T-helper 2 cell treated with Interferon-gamma antibody and Interleukin-4, amounts not matched to agents 100 ng/mL and 5 ng/mL, for 36 hours (primary cell): ENCODE data around the gene UNG. TPM values are rescaled to one million over a fixed set of nuclear protein-coding genes. Genes with fewer than 3 reads are reported as not detected.
"Not testable (repeated sequence)": the region's sequence is repeated elsewhere in the genome, so short reads cannot be mapped to it uniquely, and the experiment has no call there.

ENCODE experiments used
- intact Hi-C: fragments of 100-400 bp; cut with micrococcal nuclease; formaldehyde crosslinking; loops from one replicate; pipeline ENCODE4 v1.15.1; 2023
- total RNA-seq: library from RNA; stranded (reverse); gene quantifications from 2 replicates; pipeline ENCODE4 v1.2.3, GENCODE V29; 2022

UNG gene
- total RNA-seq: 75.6 and 79.9 TPM in 2 replicates

DNA sequence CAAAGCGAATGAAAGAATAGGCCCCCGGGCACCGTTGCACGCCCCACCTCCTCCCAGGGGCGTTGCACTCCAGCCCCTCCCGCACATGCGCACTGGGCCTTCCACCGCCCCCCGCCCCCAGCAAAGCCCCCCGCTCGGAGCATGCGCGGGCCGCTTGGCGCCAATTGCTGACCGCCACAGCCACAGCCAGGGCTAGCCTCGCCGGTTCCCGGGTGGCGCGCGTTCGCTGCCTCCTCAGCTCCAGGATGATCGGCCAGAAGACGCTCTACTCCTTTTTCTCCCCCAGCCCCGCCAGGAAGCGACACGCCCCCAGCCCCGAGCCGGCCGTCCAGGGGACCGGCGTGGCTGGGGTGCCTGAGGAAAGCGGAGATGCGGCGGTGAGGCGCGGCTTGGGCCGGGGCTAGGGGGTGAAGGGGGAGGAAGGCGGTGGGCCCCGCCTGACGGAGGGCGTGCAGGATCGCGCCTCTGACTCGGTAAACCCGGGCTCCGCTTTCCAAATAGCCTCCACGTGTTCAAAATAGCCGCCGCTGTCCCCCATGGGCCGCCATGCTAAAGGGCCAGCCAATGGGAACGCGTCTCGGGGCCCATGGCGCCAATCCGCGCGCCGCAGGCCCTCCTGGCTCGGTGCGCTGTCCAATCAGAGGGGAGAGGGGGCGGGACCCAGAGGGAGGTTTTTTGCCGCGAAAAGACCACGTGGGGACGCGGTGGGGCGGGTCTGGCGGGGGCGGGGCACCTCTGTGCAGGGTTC, at the start of gene UNG:
Gene UNG (plus strand): TSS at position 163 of the 748 bp plus-strand sequence. CDS start 83 bp downstream, at position 246.
- intact Hi-C loops: loop anchor here (1.0 to 10.0 kb wide), 7 partner anchors 240 to 583 kb away; partner anchors contain the start of genes CORO1C, FICD, ISCU and SSH1

DNA sequence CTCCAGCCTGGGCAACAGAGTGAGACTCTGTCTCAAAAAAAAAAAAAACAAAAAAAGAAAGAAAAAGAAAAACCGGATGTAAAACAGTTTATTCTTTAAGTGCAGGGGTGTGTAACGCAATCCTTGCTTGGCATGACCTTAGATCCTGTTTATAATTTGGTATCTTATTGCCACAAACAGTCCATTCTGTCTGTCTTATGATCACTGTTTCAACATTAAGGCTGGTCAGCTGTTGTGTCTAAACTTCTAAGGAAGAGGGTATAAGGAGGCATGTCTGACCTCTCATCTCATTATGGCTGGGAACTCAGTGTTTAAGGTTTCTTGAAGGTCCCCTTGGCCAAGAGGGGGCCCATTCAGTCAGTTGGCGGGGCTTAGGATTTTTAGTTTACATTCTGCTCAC, 48.7 kb upstream of the UNG start:
- intact Hi-C loops: not testable (repeated sequence)

DNA sequence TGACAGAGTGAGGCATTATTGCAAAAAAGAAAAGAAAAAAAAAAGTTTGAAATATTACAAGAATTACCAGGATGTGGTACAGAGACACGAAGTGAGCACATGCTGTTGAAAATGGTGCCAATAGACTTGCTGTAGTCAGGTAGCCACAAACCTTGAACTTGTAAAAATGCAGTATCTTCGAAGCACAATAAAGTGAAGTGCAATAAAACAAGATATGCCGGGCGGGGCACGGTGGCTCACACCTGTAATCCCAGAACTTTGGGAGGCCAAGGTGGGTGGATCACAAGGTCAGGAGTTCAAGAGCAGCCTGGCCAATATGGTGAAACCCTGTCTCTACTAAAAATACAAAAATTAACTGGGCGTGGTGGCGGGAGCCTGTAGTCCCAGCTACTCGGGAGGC, 47.6 kb upstream of the UNG start:
- intact Hi-C loops: loop anchor here (5.0 kb wide), 3 partner anchors 212 to 1957 kb away; partner anchors contain the start of genes CRY1 and FICD

DNA sequence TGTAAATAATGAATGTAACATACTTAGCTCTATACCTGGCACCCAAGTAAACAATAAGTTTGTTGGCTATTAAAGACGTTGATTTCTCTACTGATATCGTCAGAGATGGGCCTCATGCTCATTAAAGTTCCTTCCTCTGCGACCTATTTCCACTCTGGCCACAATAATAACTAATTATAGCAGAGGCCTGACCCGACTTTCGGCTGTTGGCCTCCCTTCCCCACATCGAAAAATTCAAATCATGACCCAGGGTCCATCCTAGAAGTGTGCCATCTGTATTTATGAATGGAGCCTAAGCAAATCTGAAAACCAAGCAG, 45.3 kb upstream of the UNG start:
- intact Hi-C loops: loop anchor here (2.0 to 5.0 kb wide), 8 partner anchors 103 to 1960 kb away; partner anchors contain the start of genes CORO1C, CRY1, FICD and KCTD10

DNA sequence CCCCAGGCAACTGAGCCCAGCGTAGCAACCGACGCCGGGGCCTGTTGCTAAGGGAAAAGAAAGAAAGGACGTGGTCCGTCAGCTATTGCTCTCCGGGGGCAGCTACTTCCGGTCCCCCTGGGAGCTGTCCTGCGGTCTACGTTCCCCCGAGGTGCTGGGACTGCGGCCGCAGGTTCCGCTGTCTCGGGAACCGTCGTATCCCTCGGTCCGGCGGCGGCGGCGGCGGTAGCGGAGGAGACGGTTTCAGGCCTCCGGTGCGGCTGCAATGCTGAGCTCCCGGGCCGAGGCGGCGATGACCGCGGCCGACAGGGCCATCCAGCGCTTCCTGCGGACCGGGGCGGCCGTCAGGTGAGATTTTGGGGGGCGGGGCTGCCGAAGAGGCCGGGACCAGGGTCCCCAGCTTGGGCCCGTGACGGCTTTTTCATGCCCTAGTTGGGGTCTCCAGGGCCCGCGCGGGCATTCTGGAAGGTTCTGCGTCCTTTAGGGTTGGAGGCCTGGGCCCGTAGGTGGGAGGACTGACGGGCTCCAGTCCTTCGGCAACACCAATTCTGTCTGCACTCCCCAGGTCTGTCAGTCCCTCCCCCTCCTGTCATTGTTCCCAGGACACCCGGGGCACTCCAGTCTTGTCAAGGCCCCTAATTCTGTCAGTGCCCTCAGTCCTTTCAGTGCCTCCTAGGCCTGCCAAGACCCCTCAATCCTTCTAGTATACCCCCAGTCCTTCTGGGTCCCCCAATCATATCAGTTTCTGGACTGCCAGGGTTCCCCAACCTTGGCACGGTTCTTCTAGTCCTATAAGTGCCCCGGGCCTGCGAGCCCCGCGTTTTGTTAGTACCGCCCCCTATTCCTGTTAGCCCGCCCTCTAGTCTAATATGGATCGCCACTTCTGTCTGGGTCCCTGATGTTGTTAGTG, 44.7 kb upstream of the UNG start, which contains the start of gene USP30:
Gene USP30 (plus strand): TSS at position 163 of the 910 bp plus-strand sequence. CDS start 103 bp downstream, at position 266.
- intact Hi-C loops: loop anchor here (1.0 to 5.0 kb wide), 10 partner anchors 41 to 1960 kb away; partner anchors contain the start of genes ALKBH2, CORO1C, CRY1 and FICD

DNA sequence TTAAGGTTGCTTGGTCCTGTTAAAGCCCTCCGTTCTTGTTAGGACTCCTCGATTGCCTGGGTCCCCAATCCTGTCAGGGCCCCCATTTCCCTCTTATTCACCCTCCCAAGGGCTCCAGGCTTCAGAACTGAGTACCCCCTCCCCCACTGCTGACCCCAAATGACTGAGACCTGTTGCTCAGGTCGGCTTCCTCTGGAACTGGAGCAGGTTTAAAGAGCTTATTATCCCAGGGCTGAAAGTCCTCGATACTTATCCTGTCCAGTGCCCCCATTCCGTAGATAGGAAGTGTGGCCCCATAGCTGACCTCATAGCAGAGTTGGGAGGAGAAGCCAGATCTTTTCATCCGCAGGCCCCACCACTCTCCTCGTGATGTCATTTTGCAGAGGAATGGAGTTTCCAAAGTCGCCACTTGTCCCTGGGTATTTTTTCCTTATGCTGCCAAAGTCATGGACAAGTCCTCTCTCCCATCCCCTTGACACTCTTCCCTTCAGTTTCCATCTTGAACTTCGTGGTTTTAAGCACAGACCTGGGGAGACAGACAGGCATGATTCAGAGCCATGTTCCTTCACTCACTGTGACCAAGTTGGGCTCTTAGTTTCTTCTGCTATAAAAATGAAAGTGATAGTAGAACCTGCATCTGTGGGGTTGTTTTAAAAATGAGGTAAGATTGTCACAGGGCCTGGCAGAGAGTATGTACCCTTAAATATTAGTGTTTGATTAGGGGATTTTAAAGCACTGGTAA, 43.8 kb upstream of the UNG start:
- intact Hi-C loops: loop anchor here (1.0 to 5.0 kb wide), 10 partner anchors 40 to 1961 kb away; partner anchors contain the start of genes ALKBH2, CORO1C, CRY1 and FICD

DNA sequence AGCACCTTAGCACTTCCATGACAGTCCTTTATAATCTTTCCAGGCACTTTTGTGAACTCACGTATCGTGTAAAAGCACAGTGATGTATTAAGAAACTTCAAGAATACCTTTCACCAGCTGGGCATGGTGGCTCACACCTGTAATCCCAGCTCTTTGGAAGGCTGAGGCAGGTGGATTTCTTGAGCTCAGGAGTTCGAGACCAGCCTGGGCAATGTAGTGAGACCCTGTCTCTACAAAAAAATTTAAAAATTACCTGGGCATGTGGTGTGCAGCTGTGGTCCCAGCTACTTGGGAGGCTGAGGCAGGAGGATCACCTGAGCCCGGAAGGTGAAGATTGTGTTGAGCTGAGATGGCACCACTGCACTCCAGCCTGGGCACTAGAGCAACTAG, 43.3 kb upstream of the UNG start:
- intact Hi-C loops: loop anchor here (5.0 kb wide), 3 partner anchors 217 to 1962 kb away; partner anchors contain the start of genes CRY1 and FICD

DNA sequence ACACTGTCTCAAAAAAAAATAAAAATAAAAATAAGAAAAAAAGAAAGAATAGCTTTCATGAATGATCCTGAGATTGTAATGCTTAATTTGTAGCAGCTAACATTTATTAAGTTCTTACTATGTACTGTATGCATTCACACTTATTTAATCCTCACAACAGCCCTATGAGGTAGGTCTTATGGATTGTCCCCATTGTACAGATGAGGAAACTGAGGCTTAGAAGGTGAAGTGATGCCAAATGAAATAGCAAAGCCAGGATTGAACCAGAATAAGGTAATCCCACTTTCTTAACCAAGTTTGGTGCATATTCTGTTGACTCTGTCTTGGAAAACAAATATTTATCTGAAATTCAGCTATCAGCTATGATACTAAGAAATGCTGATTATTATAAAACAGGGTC, 42.9 kb upstream of the UNG start:
- intact Hi-C loops: loop anchor here (5.0 kb wide), 3 partner anchors 217 to 1962 kb away; partner anchors contain the start of genes CRY1 and FICD

DNA sequence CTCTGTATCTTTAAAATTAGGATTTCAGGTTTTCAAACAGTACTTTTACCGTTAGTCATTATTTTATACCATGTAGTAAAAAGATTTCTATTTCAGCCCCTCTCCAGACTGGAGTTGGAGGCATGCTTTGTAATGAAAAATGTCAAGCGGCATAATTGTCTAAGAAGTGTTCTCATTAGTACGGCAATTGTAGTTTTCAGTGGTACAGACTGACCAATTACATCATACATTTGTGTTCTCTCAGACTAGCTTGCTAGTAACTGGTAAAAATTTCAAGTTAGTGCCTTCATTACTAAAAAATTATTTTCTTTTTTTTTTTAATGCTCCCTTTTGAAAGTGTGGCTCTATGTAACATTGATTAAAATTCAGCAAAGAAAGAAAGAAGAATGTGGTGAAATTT, 40.5 kb upstream of the UNG start:
- intact Hi-C loops: no loop called here

DNA sequence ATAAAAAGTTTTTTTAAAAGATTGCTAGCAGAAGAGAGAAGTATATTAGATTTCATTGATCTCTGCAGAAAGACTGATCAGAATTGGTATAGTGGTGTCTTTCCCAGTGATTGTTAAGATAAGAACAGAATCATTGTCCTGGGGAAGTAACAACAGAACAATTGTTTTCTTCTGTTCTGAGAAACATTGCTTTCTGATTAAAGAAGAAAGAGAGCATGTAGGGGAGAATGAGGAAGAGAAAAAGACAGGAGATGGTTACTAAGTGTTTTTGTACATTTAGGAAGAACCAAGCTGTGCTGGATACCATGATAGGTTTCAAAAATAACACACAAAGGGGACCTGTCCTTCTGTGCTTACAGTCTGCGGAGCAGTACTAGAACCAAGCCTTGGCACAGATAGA, 40.0 kb upstream of the UNG start:
- intact Hi-C loops: no loop called here

DNA sequence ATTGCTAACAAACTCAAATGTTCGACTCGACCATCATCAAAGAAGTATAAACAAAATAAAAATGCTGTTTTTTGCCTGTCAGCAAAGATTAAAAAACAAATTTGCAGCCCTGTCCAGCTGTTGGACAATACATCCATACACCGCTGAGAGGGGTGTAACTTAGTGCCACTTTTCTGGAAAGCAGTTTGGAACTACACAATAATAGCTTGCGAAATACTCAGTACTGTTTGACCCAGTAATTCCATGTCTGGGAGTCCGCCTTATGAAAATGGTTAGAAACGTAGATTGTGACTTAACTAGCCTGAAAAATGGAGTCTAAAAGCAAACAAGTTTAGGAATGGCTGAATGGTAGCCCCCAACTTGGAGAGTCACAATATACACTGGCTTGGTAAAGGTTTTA, 38.6 kb upstream of the UNG start:
- intact Hi-C loops: no loop called here

DNA sequence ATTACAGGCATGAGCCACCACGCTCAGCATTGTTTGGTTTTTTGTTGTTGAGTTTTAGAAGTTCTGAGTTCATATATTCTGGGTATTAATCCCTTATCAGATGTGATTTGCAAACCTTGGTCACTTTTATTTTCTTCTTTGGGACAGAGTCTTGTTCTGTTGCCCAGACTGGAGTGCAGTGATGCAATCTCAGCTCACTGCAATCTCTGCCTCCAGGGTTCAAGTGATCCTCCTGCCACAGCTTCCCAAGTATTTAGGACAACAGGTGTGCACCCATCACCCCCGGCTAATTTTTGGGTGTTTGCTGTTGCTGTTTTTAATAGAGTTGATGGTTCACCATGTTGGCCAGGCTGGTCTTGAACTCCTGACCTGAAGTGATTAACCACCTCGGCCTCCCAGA, 33.3 kb upstream of the UNG start:
- intact Hi-C loops: no loop called here

DNA sequence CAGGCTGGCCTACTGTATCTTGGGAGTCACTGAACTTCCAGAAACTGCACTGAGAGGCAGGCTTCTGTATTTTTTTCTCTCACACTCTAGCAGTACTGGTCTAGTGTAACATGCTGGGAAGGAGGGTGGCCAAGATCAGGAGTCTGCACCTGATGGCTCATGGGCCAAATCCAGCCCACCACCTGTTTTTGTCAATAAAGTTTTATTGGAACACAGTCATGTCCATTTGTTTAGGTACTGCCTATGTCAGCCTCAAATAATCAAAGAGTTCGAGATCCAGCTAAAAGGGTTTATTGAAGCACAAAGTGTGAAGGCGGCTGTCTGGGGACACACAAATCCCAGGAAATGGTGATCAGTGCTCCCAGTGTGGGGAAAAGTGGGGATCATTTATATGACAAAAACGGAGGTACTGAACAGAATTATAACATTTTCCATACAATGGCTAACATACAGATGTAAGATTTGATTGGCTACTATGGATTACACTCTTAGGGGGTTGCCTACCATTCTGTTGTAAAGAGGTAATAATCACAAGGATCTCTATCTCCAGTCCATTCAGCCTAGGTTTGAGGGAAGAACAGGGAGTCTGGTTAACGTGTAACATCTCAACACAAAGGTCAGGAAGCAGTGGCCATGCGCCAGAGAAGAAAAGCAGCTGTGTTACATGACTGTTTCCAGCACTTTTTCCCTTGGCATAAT, 32.1 kb upstream of the UNG start:
- intact Hi-C loops: no loop called here

DNA sequence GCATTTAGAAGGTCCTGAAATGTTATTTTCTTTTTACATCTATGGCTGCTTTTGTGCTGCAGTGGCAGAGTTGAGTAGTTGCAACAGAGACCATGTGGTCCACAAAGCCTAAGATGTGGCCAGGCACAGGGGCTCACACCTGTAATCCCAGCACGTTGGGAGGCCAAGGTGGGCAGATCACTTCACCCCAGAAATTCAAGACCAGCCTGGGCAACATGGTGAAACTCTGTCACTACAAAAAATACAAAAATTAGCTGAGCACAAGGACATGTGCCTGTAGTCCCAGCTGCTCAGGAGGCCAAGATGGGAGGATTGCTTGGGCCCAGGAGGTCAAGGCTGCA, 31.6 kb upstream of the UNG start:
- intact Hi-C loops: no loop called here

DNA sequence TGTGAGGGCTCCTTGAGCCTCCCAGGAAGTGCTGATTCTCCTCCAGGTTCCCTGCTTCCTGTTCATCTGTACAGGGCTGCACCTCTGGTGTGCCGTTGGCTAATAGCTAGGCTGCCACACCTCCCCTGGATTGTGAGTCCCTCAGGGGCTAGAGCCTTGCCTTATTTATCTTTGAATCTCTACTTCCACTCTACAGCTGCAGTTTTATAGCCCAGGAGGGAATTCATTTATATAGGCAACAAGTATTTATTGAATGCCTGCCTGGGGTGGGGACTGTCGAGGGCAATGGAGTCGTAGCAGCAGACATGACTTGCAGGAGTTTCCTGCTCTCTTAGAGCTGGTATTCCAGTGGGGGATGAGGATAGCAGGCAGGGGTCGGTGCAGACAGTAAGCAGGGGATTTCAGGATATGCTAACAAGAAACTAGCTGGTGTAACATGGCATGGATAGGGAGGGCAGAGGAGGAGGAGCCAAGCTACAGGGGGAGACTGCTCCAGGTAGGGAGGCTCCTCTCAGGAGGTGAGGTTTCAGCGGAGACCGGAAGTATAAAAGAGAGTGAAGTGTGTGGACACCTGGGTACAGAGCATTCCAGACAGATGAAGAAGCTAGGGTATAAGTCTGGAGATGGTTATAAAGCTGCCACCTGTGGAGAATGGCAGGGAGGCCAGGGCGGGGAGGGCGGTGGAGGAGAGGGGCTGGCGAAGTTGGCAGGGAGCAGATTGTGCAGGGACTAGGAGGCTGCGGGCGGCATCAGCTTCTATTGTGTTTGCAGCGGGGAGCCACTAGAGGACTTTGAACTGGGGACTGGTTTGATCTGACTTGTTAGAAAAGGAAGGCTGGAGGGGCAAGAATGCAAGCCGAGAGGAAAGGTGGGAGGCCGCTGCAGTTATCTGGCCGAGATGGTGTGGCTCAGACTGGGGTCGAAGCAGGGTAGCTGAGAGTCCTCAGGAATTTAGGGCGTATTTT, 27.8 kb upstream of the UNG start:
- intact Hi-C loops: no loop called here

DNA sequence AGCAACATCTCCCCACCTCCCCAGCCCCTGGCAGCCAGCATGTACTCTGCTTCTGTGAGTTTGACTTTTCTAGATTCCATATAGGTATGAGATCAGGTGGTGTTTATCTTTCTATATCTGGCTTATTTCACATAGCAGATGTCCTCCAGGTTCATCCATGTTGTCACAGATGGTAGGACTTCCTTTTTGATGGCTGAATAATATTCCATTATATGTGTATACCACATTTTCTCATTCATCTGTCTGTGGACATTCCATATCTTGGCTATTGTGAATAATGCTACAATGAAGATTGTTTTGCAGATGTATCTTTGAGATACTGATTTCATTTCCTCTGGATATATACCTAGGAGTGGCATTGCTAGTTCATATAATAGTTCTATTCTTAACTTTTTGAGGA, 22.5 kb upstream of the UNG start:
- intact Hi-C loops: no loop called here

DNA sequence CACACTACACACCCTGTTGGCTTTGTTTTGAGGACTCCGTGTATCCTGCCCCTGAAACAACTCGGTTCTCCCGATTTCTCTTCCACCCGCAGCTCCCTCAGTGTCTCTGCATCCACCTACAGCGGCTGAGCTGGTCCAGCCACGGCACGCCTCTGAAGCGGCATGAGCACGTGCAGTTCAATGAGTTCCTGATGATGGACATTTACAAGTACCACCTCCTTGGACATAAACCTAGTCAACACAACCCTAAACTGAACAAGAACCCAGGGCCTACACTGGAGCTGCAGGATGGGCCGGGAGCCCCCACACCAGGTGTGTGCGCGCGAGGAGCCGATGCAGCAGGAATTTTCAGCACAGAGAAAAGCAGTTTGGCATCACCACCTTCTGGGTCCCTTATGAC, 14.6 kb upstream of the UNG start:
- intact Hi-C loops: no loop called here

DNA sequence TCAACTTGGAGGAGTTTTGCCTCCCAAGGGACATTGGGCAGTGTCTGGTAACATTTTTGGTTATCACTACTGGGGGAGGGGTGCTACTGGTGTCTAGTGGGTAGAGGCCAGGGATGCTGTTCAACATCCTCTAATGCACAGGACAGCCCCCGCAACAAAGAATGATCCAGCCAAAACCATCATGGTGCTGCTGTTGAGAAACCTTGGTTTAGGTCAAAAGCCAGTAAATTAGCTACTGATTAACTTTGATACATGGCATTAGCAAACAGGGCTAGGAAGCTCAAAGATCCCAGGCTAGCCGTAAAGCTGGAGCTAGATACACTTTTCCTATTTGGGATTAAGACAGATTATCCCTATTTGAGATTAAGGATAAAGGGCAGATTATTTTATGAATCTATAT, 13.0 kb upstream of the UNG start:
- intact Hi-C loops: no loop called here

DNA sequence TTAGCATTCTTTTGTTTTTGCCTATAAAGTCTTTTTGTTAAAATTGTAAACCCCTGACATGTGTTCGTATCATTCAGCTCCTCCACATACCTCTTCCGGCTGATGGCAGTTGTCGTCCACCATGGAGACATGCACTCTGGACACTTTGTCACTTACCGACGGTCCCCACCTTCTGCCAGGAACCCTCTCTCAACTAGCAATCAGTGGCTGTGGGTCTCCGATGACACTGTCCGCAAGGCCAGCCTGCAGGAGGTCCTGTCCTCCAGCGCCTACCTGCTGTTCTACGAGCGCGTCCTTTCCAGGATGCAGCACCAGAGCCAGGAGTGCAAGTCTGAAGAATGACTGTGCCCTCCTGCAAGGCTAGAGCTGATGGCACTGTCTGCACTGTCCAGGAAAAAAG, 11.8 kb upstream of the UNG start:
- intact Hi-C loops: no loop called here
